ENCODE data around the gene ALLC.

- no peak for TF ChIP-seq POLR2A (IDR thresholded peaks at IDR 0.05)
- TF ChIP-seq CTCF (IDR thresholded peaks at IDR 0.05 in 8 of 11, conservative IDR thresholded peaks at IDR 0.05 in 3 of 11): no peak
- no peak for TF ChIP-seq POLR2AphosphoS5 (IDR thresholded peaks at IDR 0.05)
Measured at GRCh38 chr2:3747826-3748225, 89.8 kb downstream of the ALLC start.
